ENCODE data around the gene ARFGAP2. TPM values are rescaled to one million over a fixed set of nuclear protein-coding genes. Genes with fewer than 3 reads are reported as not detected.
"Not testable (repeated sequence)": the region's sequence is repeated elsewhere in the genome, so short reads cannot be mapped to it uniquely, and the experiment has no call there.

ARFGAP2 gene
- total RNA-seq, 1 donor: 152 TPM

- TF ChIP-seq CTCF (IDR thresholded peaks at IDR 0.05; ENCODE audit: insufficient read depth, low read length): no peak
Measured at GRCh38 chr11:47127213-47127612, 49.5 kb downstream of the ARFGAP2 start.

GRCh38 chr11:47125083-47125482, 51.6 kb downstream of the ARFGAP2 start:
- no peak for DNase-seq (ENCODE audit: low read depth)
- no peak for TF ChIP-seq CTCF (IDR thresholded peaks at IDR 0.05; ENCODE audit: insufficient read depth, low read length)
- no peak overlapping the region for H3K4me3 ChIP-seq (ENCODE audit: low read depth, low read length)

More at GRCh38 chr11:47127213-47127612, 49.5 kb downstream of the ARFGAP2 start:
- H3K4me3 ChIP-seq (ENCODE audit: low read depth, low read length): no peak overlapping the region
- DNase-seq (ENCODE audit: low read depth): no peak

GRCh38 chr11:47124675-47125074, 52.0 kb downstream of the ARFGAP2 start:
- TF ChIP-seq CTCF (IDR thresholded peaks at IDR 0.05; ENCODE audit: insufficient read depth, low read length): no peak
- no peak overlapping the region for H3K4me3 ChIP-seq (ENCODE audit: low read depth, low read length)
- peak; percentile 43 for DNase-seq (ENCODE audit: low read depth)

- TF ChIP-seq CTCF (IDR thresholded peaks at IDR 0.05; ENCODE audit: insufficient read depth, low read length): no peak
Measured at GRCh38 chr11:47123094-47123493, 53.6 kb downstream of the ARFGAP2 start.

GRCh38 chr11:47121731-47122130, 54.9 kb downstream of the ARFGAP2 start:
- no peak for DNase-seq (ENCODE audit: low read depth)
- H3K4me3 ChIP-seq (ENCODE audit: low read depth, low read length): no peak overlapping the region
- TF ChIP-seq CTCF (IDR thresholded peaks at IDR 0.05; ENCODE audit: insufficient read depth, low read length): no peak

More at GRCh38 chr11:47123094-47123493, 53.6 kb downstream of the ARFGAP2 start:
- H3K4me3 ChIP-seq (ENCODE audit: low read depth, low read length): no peak overlapping the region
- DNase-seq (ENCODE audit: low read depth): peak; percentile 51

GRCh38 chr11:47121056-47121455, 55.6 kb downstream of the ARFGAP2 start:
- DNase-seq (ENCODE audit: low read depth): no peak
- TF ChIP-seq CTCF (IDR thresholded peaks at IDR 0.05; ENCODE audit: insufficient read depth, low read length): no peak

GRCh38 chr11:47118958-47119688, 57.6 kb downstream of the ARFGAP2 start:
- H3K4me3 ChIP-seq (ENCODE audit: low read depth, low read length); DNase-seq (ENCODE audit: low read depth): not testable (repeated sequence)

More at GRCh38 chr11:47121056-47121455, 55.6 kb downstream of the ARFGAP2 start:
- H3K4me3 ChIP-seq (ENCODE audit: low read depth, low read length): no peak overlapping the region

Small RNA genes within 50 kb of the gene (small RNA-seq; reads per million reads assigned to genes)
- gene MIR6745: not detected

Other genes with a start within 250 kb of the ARFGAP2 start
- gene CSTPP1, start 240.1 kb downstream of the ARFGAP2 start, total RNA-seq (ENCODE audit: low replicate concordance): 24.6 and 34.9 TPM in 2 replicates
- gene PACSIN3, start 9.6 kb upstream of the ARFGAP2 start, total RNA-seq (ENCODE audit: low replicate concordance): 28.8 and 31.6 TPM in 2 replicates
- gene DDB2, start 38.1 kb upstream of the ARFGAP2 start, total RNA-seq (ENCODE audit: low replicate concordance): 47.2 and 99.4 TPM in 2 replicates
- 8.4 and 24.9 TPM in 2 replicates for gene ACP2, start 71.9 kb upstream of the ARFGAP2 start, total RNA-seq (ENCODE audit: low replicate concordance)
- 8.8 and 22.0 TPM in 2 replicates for gene NR1H3, start 81.1 kb upstream of the ARFGAP2 start, total RNA-seq (ENCODE audit: low replicate concordance)
- 23.7 and 31.5 TPM in 2 replicates for gene MADD, start 93.3 kb upstream of the ARFGAP2 start, total RNA-seq (ENCODE audit: low replicate concordance)
- not detected in 2 replicates for gene MYBPC3, start 175.8 kb upstream of the ARFGAP2 start, total RNA-seq (ENCODE audit: low replicate concordance)
- not detected in 2 replicates for gene SPI1, start 201.7 kb upstream of the ARFGAP2 start, total RNA-seq (ENCODE audit: low replicate concordance)
- 28.5 and 47.5 TPM in 2 replicates for gene SLC39A13, start 231.7 kb upstream of the ARFGAP2 start, total RNA-seq (ENCODE audit: low replicate concordance)
- 52.3 and 128 TPM in 2 replicates for gene PSMC3, start 249.6 kb upstream of the ARFGAP2 start, total RNA-seq (ENCODE audit: low replicate concordance)